WTC11 (cell line): Measurements from ENCODE around the gene GABRR1.

Experiments
- CREM ChIP-seq: sonication (generic); formaldehyde crosslinking; IDR thresholded peaks from 2 replicates; pipeline ENCODE4 v1.8.1; 2022; ENCODE audit warnings: mild to moderate bottlenecking, missing genetic modification reagents, moderate library complexity
- CTCF ChIP-seq: fragments of 200-600 bp; IDR thresholded peaks from 2 replicates; pipeline ENCODE4 v1.8.0; 2022; ENCODE audit warnings: antibody characterized with exemption
- JUN ChIP-seq: sonication (generic); formaldehyde crosslinking; IDR thresholded peaks from 2 replicates; pipeline ENCODE4 v1.8.0; 2023; ENCODE audit warnings: mild to moderate bottlenecking, missing genetic modification reagents
- MAX ChIP-seq: sonication (generic); formaldehyde crosslinking; IDR thresholded peaks from 2 replicates; pipeline ENCODE4 v1.8.0; 2022; ENCODE audit warnings: mild to moderate bottlenecking, missing genetic modification reagents
- STAT6 ChIP-seq: sonication (generic); formaldehyde crosslinking; conservative IDR thresholded peaks from 2 replicates; pipeline ENCODE4 v1.8.1; 2023; ENCODE audit warnings: mild to moderate bottlenecking, low read depth, missing genetic modification reagents, moderate library complexity
- ZBTB43 ChIP-seq: sonication (generic); formaldehyde crosslinking; IDR thresholded peaks from 2 replicates; pipeline ENCODE4 v1.8.1; 2023; ENCODE audit warnings: mild to moderate bottlenecking, missing genetic modification reagents

- no peak for TF ChIP-seq MAX
- TF ChIP-seq CREM: no peak
- TF ChIP-seq JUN (CRISPR knock-in tag): no peak
- TF ChIP-seq CTCF: no peak
- no peak for TF ChIP-seq ZBTB43 (CRISPR knock-in tag)
- TF ChIP-seq STAT6 (CRISPR knock-in tag): no peak
Measured at GRCh38 chr6:89257781-89258180, 40.6 kb upstream of the GABRR1 start.
